GM18868 (cell line): ENCODE measurements around the gene INTS11.

Experiments
- ATAC-seq: cut with Tn5 transposase; IDR thresholded peaks from one replicate; pipeline ENCODE4 v1.9.1; 2021; ENCODE audit warnings: mild to moderate bottlenecking, moderate library complexity; ENCODE audit not compliant: unreplicated experiment

The INTS11 gene

GRCh38 chr1:1287288-1288110, 37.0 kb downstream of the INTS11 start:
- no peak for ATAC-seq

- ATAC-seq, result no peak
Observed at GRCh38 chr1:1286313-1287261, 37.9 kb downstream of the INTS11 start.

- no peak for ATAC-seq
Observed at GRCh38 chr1:1285611-1286311, 38.7 kb downstream of the INTS11 start.

- no peak for ATAC-seq
Observed at GRCh38 chr1:1285102-1285571, 39.3 kb downstream of the INTS11 start.

- ATAC-seq, result no peak
Observed at GRCh38 chr1:1284221-1285101, 40.0 kb downstream of the INTS11 start.

- no peak for ATAC-seq
Observed at GRCh38 chr1:1283821-1284220, 40.6 kb downstream of the INTS11 start.

GRCh38 chr1:1282998-1283397, 41.5 kb downstream of the INTS11 start:
- ATAC-seq, result no peak

GRCh38 chr1:1281533-1282321, 42.7 kb downstream of the INTS11 start:
- ATAC-seq, result no peak

- ATAC-seq, result no peak
Observed at GRCh38 chr1:1280782-1281481, 43.5 kb downstream of the INTS11 start.

GRCh38 chr1:1279028-1279427, 45.4 kb downstream of the INTS11 start:
- no peak for ATAC-seq

GRCh38 chr1:1278620-1279019, 45.8 kb downstream of the INTS11 start:
- no peak for ATAC-seq

- ATAC-seq, result no peak
Observed at GRCh38 chr1:1275836-1276235, 48.6 kb downstream of the INTS11 start.

- ATAC-seq, result no peak
Observed at GRCh38 chr1:1274931-1275431, 49.5 kb downstream of the INTS11 start.

- no peak for ATAC-seq
Observed at GRCh38 chr1:1274299-1274930, 50.0 kb downstream of the INTS11 start.

- ATAC-seq, result peak; percentile 88
Observed at GRCh38 chr1:1273512-1274298, 50.8 kb downstream of the INTS11 start, which contains the start of gene UBE2J2. Gene UBE2J2, minus strand, starts transcription at chr1:1273854. Its CDS starts 5,862 bp downstream, at chr1:1267992.

- no peak for ATAC-seq
Observed at GRCh38 chr1:1273209-1273511, 51.3 kb downstream of the INTS11 start.
